Heart left ventricle (tissue), 16 donors: ENCODE results near the gene CD8B2. TPM values are rescaled to one million over a fixed set of nuclear protein-coding genes. Genes with fewer than 3 reads are reported as not detected.

ENCODE experiments used
- ATAC-seq, 4 donors: fragments of 200-7000 bp; cut with Tn5 transposase; one replicate each; pipeline ENCODE4 v1.9.1; 2020 to 2022; ENCODE audit warnings: moderate library complexity in 4 of 4, mild to moderate bottlenecking in 3 of 4, moderate number of reproducible peaks in 1 of 4
- DNase-seq, 5 donors: peaks; one replicate each; pipeline ENCODE4 v3.0.0-alpha.2; 2020
- H3K27ac ChIP-seq, 12 donors: fragments of 200-600 bp; sonication (generic) in 4 of 12; one replicate each; pipeline versions ENCODE4 v1.5.0 to v1.8.0; 2016 to 2022; ENCODE audit warnings: mild to moderate bottlenecking in 2 of 12
- H3K27me3 ChIP-seq, 9 donors: fragments of 200-600 bp; sonication (generic) in 2 of 9; one replicate each; pipeline versions ENCODE4 v1.5.1 to v1.8.0; 2016 to 2022; ENCODE audit warnings: mild to moderate bottlenecking in 3 of 9
- H3K36me3 ChIP-seq, 9 donors: fragments of 200-600 bp; sonication (generic) in 2 of 9; one replicate each; pipeline versions ENCODE4 v1.5.0 to v1.8.0; 2018 to 2022; ENCODE audit warnings: mild to moderate bottlenecking in 2 of 9
- H3K4me1 ChIP-seq, 12 donors: fragments of 200-600 bp; sonication (generic) in 4 of 12; one replicate each; pipeline versions ENCODE4 v1.5.0 to v1.8.0; 2016 to 2022; ENCODE audit warnings: mild to moderate bottlenecking in 3 of 12
- H3K4me3 ChIP-seq, 12 donors: fragments of 200-600 bp; sonication (generic) in 4 of 12; one replicate each; pipeline versions ENCODE4 v1.5.0 to v1.8.0; 2017 to 2022; ENCODE audit warnings: mild to moderate bottlenecking in 9 of 12, moderate library complexity in 4 of 12
- H3K9me3 ChIP-seq, 12 donors: fragments of 200-600 bp; sonication (generic) in 4 of 12; one replicate each; pipeline versions ENCODE4 v1.5.0 to v1.8.0; 2016 to 2022; ENCODE audit warnings: mild to moderate bottlenecking in 1 of 12
- POLR2A ChIP-seq, 2 donors: fragments of 450-650 bp; IDR thresholded peaks; one replicate each; pipeline ENCODE4 v1.6.1; 2017; ENCODE audit warnings: antibody characterized with exemption in 2 of 2, mild to moderate bottlenecking in 2 of 2, moderate library complexity in 2 of 2
- WGBS, 4 donors: extraction: QIAGEN DNeasy Blood & Tissue Kit in 2 of 4; methylation state at CpG; one replicate each; pipeline versions ENCODE4 v1.1.5 to v1.1.7; 2013 to 2018; 5-methylcytosine and 5-hydroxymethylcytosine counted together
- intact Hi-C, 10 donors: fragments of 100-400 bp; cut with DNase I; formaldehyde crosslinking; loops; one replicate each; pipeline versions ENCODE4 v1.11.1 to v1.14.2; 2022
- polyA plus RNA-seq, 2 donors: library from polyadenylated mRNA; stranded (reverse); fragments of 200-250 nt; gene quantifications; one replicate each; pipeline ENCODE4 v1.2.3, GENCODE V29; 2013
- total RNA-seq, 9 donors: library from RNA; depleted of rRNA in 2 of 9; stranded (reverse); fragments of >200 nt in 2 of 9; fragmentation: NEBNext Ultra II Directional in 3 of 9; extraction: Animal tissue kit (Norgen Biotek cat#: 25700) in 3 of 9; gene quantifications; one replicate each; pipeline versions ENCODE4 v1.1.0 to v1.2.4, GENCODE V29; 2016 to 2023
- TF ChIP-seq, protein P1 (sequence below), 12 donors: fragments of 200-600 bp; sonication (generic) in 4 of 12; IDR thresholded peaks; one replicate each; pipeline versions ENCODE4 v1.5.0 to v1.8.0; 2018 to 2022; ENCODE audit warnings: antibody characterized with exemption in 12 of 12, mild to moderate bottlenecking in 5 of 12
- donor health status: ischemic (EF 13 %, LVEDD 7.1; RV severe dilation, severe dysfunction).
- donor health status: healthy with polysubstance abuse.
- donor health status: DM: no; HTN: yes; CAD: no.
- donor health status: DM: no; HTN: no; CAD: no.
- donor health status: ischemic (EF 25% LVEDD 6.9; RV normal size, moderate dysfunction).
- donor health status: ischemic (EF 25% LVEDD 5.7; RV mildly dilated, moderate dysfunction).
- donor health status: healthy.
- donor health status: DM: yes; HTN: yes; CAD: no.
- donor health status: ischemic (EF 35%, LVEDD 5.7; RV mildly dilated, moderate dysfunction).
- donor health status: nonischemic (EF 11% LVEDD 7.7; RV severe dilation, severe dysfunction).
- donor health status: DM: yes; HTN: yes; CAD: no.
- donor health status: PGD.
- donor health status: ischemic (EF 29% LVEDD 5.4; RV normal size, mild dysfunction).
- donor health status: nonischemic (EF 23%, LVEDD 6.1; RV moderate dilation, normal function).

CD8B2 gene
- total and polyA plus RNA-seq, 11 donors = 0.21 TPM; not detected in 10

DNA sequence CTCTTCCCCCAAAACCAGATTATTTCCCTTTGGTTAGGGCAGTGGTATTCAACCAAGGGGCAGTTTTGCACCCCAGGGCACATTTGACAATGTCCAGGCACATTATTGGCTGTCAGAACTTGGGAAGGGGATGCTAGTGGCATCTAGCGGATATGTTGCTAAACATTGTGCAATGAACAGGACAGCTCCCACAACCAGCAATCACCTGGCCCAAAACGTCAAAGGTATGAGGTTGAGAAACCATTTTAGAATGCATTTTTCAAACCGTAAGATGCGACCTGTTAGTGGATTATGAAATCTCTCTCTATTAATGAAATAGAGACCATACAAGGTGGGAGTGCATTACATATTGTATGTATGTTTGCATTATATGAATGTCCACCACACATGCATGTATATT is 54.2 kb downstream of the CD8B2 start:
- Histone ChIP-seq H3K27me3 (peaks cover 0 to 18% (median 4%) of the 10 kb centered on the region in 9 donors), H3K27ac (no peak overlapping the region), H3K36me3 (no peaks in the 10 kb centered on the region), H3K4me3 (no peak overlapping the region), H3K4me1 (peaks cover 0 to 22% (median 0%) of the 10 kb centered on the region in 12 donors), H3K9me3 (no peaks in the 10 kb centered on the region)
- intact Hi-C loops = loop anchor here in 6 of 10 donors (5.0 to 10.0 kb wide), 6 partner anchors 277 to 964 kb away; no protein-coding TSS in a partner anchor
- ATAC-seq (no peak), DNase-seq (no peak)
- WGBS, 4 donors = 82 to 97% (median 90%) methylated on average over 4 of the region's 4 CpGs
- TF ChIP-seq POLR2A (IDR thresholded peaks at IDR 0.05) = no peak
- TF ChIP-seq, protein P1, sequence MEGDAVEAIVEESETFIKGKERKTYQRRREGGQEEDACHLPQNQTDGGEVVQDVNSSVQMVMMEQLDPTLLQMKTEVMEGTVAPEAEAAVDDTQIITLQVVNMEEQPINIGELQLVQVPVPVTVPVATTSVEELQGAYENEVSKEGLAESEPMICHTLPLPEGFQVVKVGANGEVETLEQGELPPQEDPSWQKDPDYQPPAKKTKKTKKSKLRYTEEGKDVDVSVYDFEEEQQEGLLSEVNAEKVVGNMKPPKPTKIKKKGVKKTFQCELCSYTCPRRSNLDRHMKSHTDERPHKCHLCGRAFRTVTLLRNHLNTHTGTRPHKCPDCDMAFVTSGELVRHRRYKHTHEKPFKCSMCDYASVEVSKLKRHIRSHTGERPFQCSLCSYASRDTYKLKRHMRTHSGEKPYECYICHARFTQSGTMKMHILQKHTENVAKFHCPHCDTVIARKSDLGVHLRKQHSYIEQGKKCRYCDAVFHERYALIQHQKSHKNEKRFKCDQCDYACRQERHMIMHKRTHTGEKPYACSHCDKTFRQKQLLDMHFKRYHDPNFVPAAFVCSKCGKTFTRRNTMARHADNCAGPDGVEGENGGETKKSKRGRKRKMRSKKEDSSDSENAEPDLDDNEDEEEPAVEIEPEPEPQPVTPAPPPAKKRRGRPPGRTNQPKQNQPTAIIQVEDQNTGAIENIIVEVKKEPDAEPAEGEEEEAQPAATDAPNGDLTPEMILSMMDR (IDR thresholded peaks at IDR 0.05) = no peak

DNA sequence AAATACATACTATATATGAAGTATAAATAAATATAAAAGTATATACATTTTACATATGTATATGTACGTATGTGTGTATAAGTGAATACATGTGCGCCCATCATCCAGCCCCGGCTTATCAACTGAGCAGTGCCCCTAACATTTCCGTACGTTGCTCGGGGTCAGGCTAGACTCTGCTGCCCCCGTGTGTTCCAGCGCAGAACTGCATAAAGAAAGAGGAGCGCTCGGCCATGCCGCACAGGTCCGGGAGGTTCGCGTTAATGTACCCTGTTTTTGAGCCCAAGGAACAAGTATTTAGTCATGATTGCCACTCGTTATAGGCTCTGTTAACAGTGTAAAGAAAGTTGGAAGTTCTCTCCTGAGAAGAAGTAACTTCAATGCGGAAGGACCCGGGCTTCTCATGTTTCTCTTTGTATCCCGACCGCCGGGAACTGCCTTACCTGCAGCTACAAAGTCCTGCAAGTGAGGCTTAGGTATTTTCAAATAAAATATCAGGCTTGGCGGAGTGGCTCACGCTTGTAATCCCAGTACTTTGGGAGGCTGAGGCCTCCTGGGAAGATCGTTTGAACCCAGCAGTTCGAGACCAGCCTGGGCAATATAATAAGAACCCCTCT is 55.7 kb downstream of the CD8B2 start:
- Histone ChIP-seq H3K4me3 (peak overlapping the region in 9 of 12 donors; percentile 18 to 38 (median 29)), H3K4me1 (peaks cover 0 to 22% (median 0%) of the 10 kb centered on the region in 12 donors), H3K27ac (no peak overlapping the region), H3K27me3 (peaks cover 0 to 23% (median 4%) of the 10 kb centered on the region in 9 donors), H3K9me3 (no peaks in the 10 kb centered on the region), H3K36me3 (no peaks in the 10 kb centered on the region)
- DNase-seq (peak; percentile 45 to 71 (median 61)), ATAC-seq (peak; percentile 58 to 88 (median 80))
- intact Hi-C loops = loop anchor here in 9 of 10 donors (1.0 to 10.0 kb wide), 8 partner anchors 278 to 966 kb away; no protein-coding TSS in a partner anchor
- WGBS, 4 donors = 13 to 16% (median 14%) methylated on average over 24 of the region's 24 CpGs
- TF ChIP-seq POLR2A (IDR thresholded peaks at IDR 0.05) = no peak
- TF ChIP-seq, protein P1 (IDR thresholded peaks at IDR 0.05) = peak; percentile 83 to 98 (median 92)

DNA sequence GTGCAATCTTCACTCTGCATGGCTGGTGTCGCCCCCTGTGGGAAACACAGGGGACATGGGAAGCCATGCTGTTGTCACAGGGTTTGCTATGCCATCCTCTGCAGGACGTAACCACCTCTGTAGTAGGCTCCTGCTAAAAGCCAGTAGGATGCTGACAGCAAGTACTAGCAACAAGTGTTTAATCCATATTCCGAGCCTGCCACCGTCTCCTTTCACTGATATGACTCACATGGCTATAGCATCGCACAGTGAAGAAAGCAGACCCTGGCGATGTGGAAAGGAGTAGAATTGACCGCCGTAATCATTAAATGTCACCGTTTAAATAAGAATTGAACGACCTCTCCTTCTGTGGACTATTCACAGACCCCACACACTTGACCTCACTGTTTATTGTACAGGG is 57.8 kb downstream of the CD8B2 start:
- no peak overlapping the region for H3K27ac ChIP-seq
- 90 to 94% (median 93%) methylated on average over 10 of the region's 10 CpGs for WGBS, 4 donors
- H3K4me1 ChIP-seq = peaks cover 0 to 15% (median 0%) of the 10 kb centered on the region in 12 donors
- no peaks in the 10 kb centered on the region for H3K36me3 ChIP-seq
- DNase-seq = no peak
- TF ChIP-seq, protein P1 (IDR thresholded peaks at IDR 0.05) = no peak
- TF ChIP-seq POLR2A (IDR thresholded peaks at IDR 0.05) = no peak
- no peaks in the 10 kb centered on the region for H3K9me3 ChIP-seq
- no peak overlapping the region for H3K4me3 ChIP-seq
- peaks cover 0 to 23% (median 4%) of the 10 kb centered on the region in 9 donors for H3K27me3 ChIP-seq
- no peak for ATAC-seq
- intact Hi-C loops = loop anchor here in 2 of 10 donors (2.0 to 10.0 kb wide), 2 partner anchors 280 to 440 kb away; no protein-coding TSS in a partner anchor

DNA sequence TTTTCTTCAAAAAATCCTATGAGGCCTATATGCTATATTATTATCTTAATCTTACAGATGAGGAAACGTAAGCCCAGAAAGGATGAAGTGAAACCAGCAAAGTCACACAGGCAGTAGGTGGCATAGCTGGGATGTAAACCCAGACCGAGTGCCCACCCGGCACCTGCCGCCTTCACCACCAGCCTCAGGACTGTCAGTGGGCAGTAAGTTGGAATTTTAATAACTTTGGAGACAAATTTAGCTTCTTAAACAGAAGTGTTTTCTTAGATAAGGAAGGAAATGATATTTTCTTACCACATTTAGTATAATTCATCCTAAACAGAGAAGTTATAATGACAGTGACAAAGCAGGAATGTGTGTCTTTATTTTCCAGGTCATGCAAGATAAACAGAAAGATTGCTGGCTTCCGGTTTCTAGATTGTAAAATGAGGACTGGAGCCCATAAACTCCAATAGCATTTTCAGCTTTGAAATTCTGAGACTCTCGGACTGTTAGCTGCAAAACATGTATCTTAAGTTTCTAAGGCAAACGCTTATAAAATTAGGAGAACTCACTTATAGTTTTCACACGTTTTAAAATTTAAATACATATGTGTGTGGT is 59.3 kb downstream of the CD8B2 start:
- H3K9me3 ChIP-seq = no peaks in the 10 kb centered on the region
- DNase-seq = no peak
- peaks cover 0 to 15% (median 0%) of the 10 kb centered on the region in 12 donors for H3K4me1 ChIP-seq
- H3K4me3 ChIP-seq = no peak overlapping the region
- H3K27me3 ChIP-seq = peaks cover 0 to 23% (median 4%) of the 10 kb centered on the region in 9 donors
- H3K27ac ChIP-seq = no peak overlapping the region
- TF ChIP-seq POLR2A (IDR thresholded peaks at IDR 0.05) = no peak
- TF ChIP-seq, protein P1 (IDR thresholded peaks at IDR 0.05) = no peak
- ATAC-seq = no peak
- no peaks in the 10 kb centered on the region for H3K36me3 ChIP-seq
- 67 to 72% (median 69%) methylated on average over 8 of the region's 8 CpGs for WGBS, 4 donors
- intact Hi-C loops = loop anchor here in 1 of 10 donors (10.0 kb wide), 1 partner anchor 282 kb away; no protein-coding TSS in a partner anchor
